K562 (cell line): Measurements from ENCODE around the gene HNRNPK. TPM values are rescaled to one million over a fixed set of nuclear protein-coding genes. Genes with fewer than 3 reads are reported as not detected.

Source experiments
- ATAC-seq: fragments of 200-7000 bp; cut with Tn5 transposase; 3 replicates; pipeline ENCODE4 v1.9.1; 2020; ENCODE audit warnings: moderate library complexity
- BruUV-seq: library from RNA; stranded (reverse); fragments of 400-500 nt; replicated peaks from 2 replicates; lab custom pipeline; 2021; lab: Mats Ljungman, UMichigan
- CTCF ChIA-PET: fragments of 300-600 bp; formaldehyde crosslinking; extraction: SDS; loops from one replicate; lab custom pipeline; 2021; ENCODE audit warnings: low intra/inter-chr PET ratio; lab: Yijun Ruan, JAX
- POLR2A ChIA-PET: fragments of 300-600, 350-650 bp; sonication (Branson Sonifier 250); formaldehyde crosslinking; extraction: SDS; loops from one replicate; lab custom pipeline; 2021; ENCODE audit warnings: antibody characterized with exemption, inconsistent platforms; lab: Yijun Ruan, JAX
- DNase-seq, 4 experiments: peaks; one replicate each; pipeline versions ENCODE4 v3.0.0 to v3.0.0-alpha.2; 2011 to 2018; ENCODE audit warnings: low spot score in 3 of 4, mixed read lengths in 3 of 4; ENCODE audit errors: extremely low read depth in 1 of 4
- FAIRE-seq: peaks from 2 replicates; lab custom pipeline; 2011; peaks lifted over from hg19 to GRCh38; lab: Jason Lieb, UNC
- H2AFZ ChIP-seq: 2 replicates; pipeline ENCODE4 v1.6.0; 2011; ENCODE audit warnings: low read depth, low read length, control low read depth, inconsistent platforms
- H3K27ac ChIP-seq: fragments of 200-600 bp; 3 replicates; pipeline ENCODE4 v1.8.0; 2011; ENCODE audit warnings: low read depth, mild to moderate bottlenecking, control low read depth, inconsistent platforms, low read length, moderate library complexity, mixed read lengths; ENCODE audit errors: extremely low read depth
- H3K27me3 ChIP-seq, 2 experiments: fragments of 300-600 bp in 1 of 2; 2 replicates in 1 of 2; 3 replicates in 1 of 2; pipeline versions ENCODE4 v1.6.0 to v1.8.0; 2011; ENCODE audit warnings: inconsistent platforms in 2 of 2, low read length in 2 of 2, mild to moderate bottlenecking in 1 of 2, mixed read lengths in 1 of 2, moderate library complexity in 1 of 2; ENCODE audit not compliant: control insufficient read depth in 2 of 2, insufficient read depth in 2 of 2
- H3K36me3 ChIP-seq: fragments of 300-600 bp; 3 replicates; pipeline ENCODE4 v1.8.0; 2011; ENCODE audit warnings: mild to moderate bottlenecking, low read length, inconsistent platforms; ENCODE audit not compliant: control insufficient read depth, insufficient read depth
- H3K4me1 ChIP-seq, 2 experiments: fragments of 200-600 bp in 1 of 2; replicated peaks in 1 of 2; 2 replicates in 1 of 2; 3 replicates in 1 of 2; pipeline versions ENCODE4 v1.5.1 to v1.8.0; 2011; ENCODE audit warnings: inconsistent platforms in 2 of 2, low read length in 2 of 2, mild to moderate bottlenecking in 1 of 2, mixed read lengths in 1 of 2, moderate library complexity in 1 of 2; ENCODE audit not compliant: control insufficient read depth in 2 of 2, insufficient read depth in 2 of 2
- H3K4me2 ChIP-seq: 2 replicates; pipeline ENCODE4 v1.6.1; 2011; ENCODE audit warnings: low read length, control low read depth, inconsistent platforms, mixed read lengths; ENCODE audit not compliant: insufficient read depth
- H3K4me3 ChIP-seq: fragments of 200-600 bp; sonication (generic), shearing (Covaris generic); 2 replicates; pipeline ENCODE4 v1.5.1; 2016; ENCODE audit warnings: control low read depth, inconsistent platforms
- H3K79me2 ChIP-seq: fragments of 200-600 bp; 3 replicates; pipeline ENCODE4 v1.8.0; 2011; ENCODE audit warnings: low read length, inconsistent platforms; ENCODE audit not compliant: control insufficient read depth, insufficient read depth
- H3K9ac ChIP-seq, 2 experiments: 2 replicates each; pipeline versions ENCODE4 v1.6.0 to v1.6.1; 2011; ENCODE audit warnings: low read depth in 2 of 2, low read length in 2 of 2, control low read depth in 1 of 2, inconsistent platforms in 1 of 2, mild to moderate bottlenecking in 1 of 2, mixed read lengths in 1 of 2; ENCODE audit not compliant: insufficient read depth in 1 of 2
- H3K9me1 ChIP-seq: one replicate; pipeline ENCODE4 v1.6.0; 2011; ENCODE audit warnings: inconsistent platforms, mild to moderate bottlenecking, low read length, moderate library complexity; ENCODE audit not compliant: control insufficient read depth, insufficient read depth
- H3K9me3 ChIP-seq: replicated peaks from 2 replicates; pipeline ENCODE4 v1.5.1; 2011; ENCODE audit warnings: low read depth, low read length, inconsistent platforms; ENCODE audit not compliant: control insufficient read depth, insufficient read depth
- H4K20me1 ChIP-seq: replicated peaks from 2 replicates; pipeline ENCODE4 v1.6.1; 2011; ENCODE audit warnings: low read length, inconsistent platforms, mixed read lengths; ENCODE audit not compliant: control insufficient read depth, insufficient read depth
- CHD1 ChIP-seq: fragments of 200-600 bp; sonication (generic); IDR thresholded peaks from one replicate; pipeline ENCODE4 v1.6.1; 2012; ENCODE audit warnings: mild to moderate bottlenecking, moderate library complexity, low read length, inconsistent platforms
- CREBBP ChIP-seq: IDR thresholded peaks from one replicate; pipeline ENCODE4 v1.6.1; 2012; ENCODE audit warnings: low read depth, mild to moderate bottlenecking, control low read depth, inconsistent platforms, low read length
- HDAC6 ChIP-seq: IDR thresholded peaks from 2 replicates; pipeline ENCODE4 v1.6.1; 2012; ENCODE audit warnings: low read depth, mild to moderate bottlenecking, control low read depth, inconsistent platforms, low read length, moderate library complexity
- LEF1 ChIP-seq: fragments of 450-650 bp; IDR thresholded peaks from 2 replicates; pipeline ENCODE4 v1.6.1; 2016; ENCODE audit warnings: mild to moderate bottlenecking
- NFIC ChIP-seq: fragments of 450-650 bp; IDR thresholded peaks from 2 replicates; pipeline ENCODE4 v1.6.1; 2017; ENCODE audit warnings: mild to moderate bottlenecking, inconsistent platforms
- POLR2A ChIP-seq: fragments of 450-650 bp; conservative IDR thresholded peaks from 2 replicates; pipeline ENCODE4 v1.6.1; 2016
- SMARCC2 ChIP-seq: fragments of 450-650 bp; IDR thresholded peaks from 2 replicates; pipeline ENCODE4 v1.6.1; 2017; ENCODE audit warnings: antibody characterized with exemption, moderate library complexity, mild to moderate bottlenecking, low read depth
- SUPT5H ChIP-seq: fragments of 450-650 bp; IDR thresholded peaks from 2 replicates; pipeline ENCODE4 v1.6.1; 2016
- TAF15 ChIP-seq: fragments of 200-400 bp; formaldehyde crosslinking; IDR thresholded peaks from 2 replicates; pipeline ENCODE4 v1.6.1; 2017; ENCODE audit warnings: mild to moderate bottlenecking, low read depth, low read length, moderate library complexity
- TRIM24 ChIP-seq, 2 experiments: fragments of 450-650 bp; IDR thresholded peaks; 2 replicates each; pipeline ENCODE4 v1.6.1; 2016
- ZBTB8A ChIP-seq: fragments of 450-650 bp; IDR thresholded peaks from 2 replicates; pipeline ENCODE4 v1.6.1; 2018; ENCODE audit warnings: mild to moderate bottlenecking, moderate library complexity; ENCODE audit not compliant: partially characterized antibody
- ZNF384 ChIP-seq: IDR thresholded peaks from 2 replicates; pipeline ENCODE4 v1.6.1; 2012; ENCODE audit warnings: low read depth, low read length, improper control_type of control experiment
- ZNF699 ChIP-seq: fragments of 250-450 bp; sonication (Bioruptor Pico); IDR thresholded peaks from 2 replicates; pipeline ENCODE4 v1.8.0; 2021; ENCODE audit warnings: mild to moderate bottlenecking, moderate library complexity; ENCODE audit not compliant: insufficient replicate concordance
- WGBS: fragments of 100-300 bp; shearing (Covaris generic); methylation state at CpG from one replicate; pipeline ENCODE4 v1.1.6; 2016; ENCODE audit warnings: low coverage, mixed read lengths; ENCODE audit not compliant: insufficient coverage; ENCODE audit errors: missing lambda C conversion rate; 5-methylcytosine and 5-hydroxymethylcytosine counted together
- in situ Hi-C: fragments of 300-500 bp; cut with MboI; formaldehyde crosslinking; loops from 4 replicates; pipeline ENCODE4 v1.15.0; 2018; ENCODE audit warnings: inconsistent platforms, mixed read lengths
- intact Hi-C: fragments of 100-400 bp; cut with micrococcal nuclease; formaldehyde crosslinking; loops from 2 replicates; pipeline ENCODE4 v1.14.2; 2022
- polyA plus RNA-seq, 8 experiments: library from polyadenylated mRNA; depleted of rRNA in 4 of 8; stranded (reverse) in 5 of 8; unstranded in 3 of 8; fragments of >200 nt; fragmentation: Nextera tagmentation in 2 of 8; fragmentation: Illumina TruSeq in 1 of 8; extraction: Ambion mirVana in 2 of 8; extraction: Trizol in 1 of 8; gene quantifications; 2 replicates each; pipeline versions ENCODE4 v1.2.1 to v1.2.3, GENCODE V29; 2011 to 2014; ENCODE audit warnings: inconsistent platforms in 1 of 8, missing spikeins in 1 of 8
- total RNA-seq, 7 experiments: library from RNA; depleted of rRNA in 6 of 7; stranded (reverse); fragments of >200 nt in 6 of 7; fragmentation: Illumina TruSeq in 2 of 7; extraction: Trizol in 2 of 7; gene quantifications; 2 replicates each; pipeline versions ENCODE4 v1.2.1 to v1.2.3, GENCODE V29; 2011 to 2021; ENCODE audit warnings: low replicate concordance in 1 of 7
- TF ChIP-seq, protein P1 (sequence below): fragments of 450-650 bp; IDR thresholded peaks from 2 replicates; pipeline ENCODE4 v1.6.1; 2017; ENCODE audit warnings: antibody characterized with exemption, mild to moderate bottlenecking
- TF ChIP-seq, protein P2 (sequence below): IDR thresholded peaks from 3 replicates; pipeline ENCODE4 v1.6.1; 2011; ENCODE audit warnings: borderline replicate concordance, mild to moderate bottlenecking, moderate library complexity; ENCODE audit not compliant: insufficient read length; ENCODE audit errors: extremely low read depth

The HNRNPK gene
- total and polyA plus RNA-seq, 9 of the 15 experiments (the other 6 are each of a cell fraction or from before 2014, with no cell fraction given) = 224 to 883 (median 618) TPM

DNA sequence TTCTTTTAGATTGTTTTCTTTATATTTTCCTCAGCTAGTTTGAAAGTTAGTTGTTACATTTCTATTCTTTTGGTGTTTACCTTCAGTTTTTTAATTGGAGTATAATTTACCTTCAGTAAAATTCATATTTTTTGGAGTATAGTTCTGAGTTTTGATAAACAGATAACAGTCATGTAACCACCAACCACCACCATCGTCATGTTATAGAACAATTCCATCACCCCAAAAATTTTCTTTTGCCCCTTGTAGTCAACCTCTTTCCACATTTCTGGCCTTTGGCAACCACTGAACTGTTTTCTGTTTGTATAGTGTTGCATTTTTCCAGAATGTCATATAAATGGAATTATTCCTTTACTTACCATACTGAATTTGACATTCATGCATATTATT is 7.4 kb upstream of the HNRNPK start (continued):
- TF ChIP-seq, protein P1, sequence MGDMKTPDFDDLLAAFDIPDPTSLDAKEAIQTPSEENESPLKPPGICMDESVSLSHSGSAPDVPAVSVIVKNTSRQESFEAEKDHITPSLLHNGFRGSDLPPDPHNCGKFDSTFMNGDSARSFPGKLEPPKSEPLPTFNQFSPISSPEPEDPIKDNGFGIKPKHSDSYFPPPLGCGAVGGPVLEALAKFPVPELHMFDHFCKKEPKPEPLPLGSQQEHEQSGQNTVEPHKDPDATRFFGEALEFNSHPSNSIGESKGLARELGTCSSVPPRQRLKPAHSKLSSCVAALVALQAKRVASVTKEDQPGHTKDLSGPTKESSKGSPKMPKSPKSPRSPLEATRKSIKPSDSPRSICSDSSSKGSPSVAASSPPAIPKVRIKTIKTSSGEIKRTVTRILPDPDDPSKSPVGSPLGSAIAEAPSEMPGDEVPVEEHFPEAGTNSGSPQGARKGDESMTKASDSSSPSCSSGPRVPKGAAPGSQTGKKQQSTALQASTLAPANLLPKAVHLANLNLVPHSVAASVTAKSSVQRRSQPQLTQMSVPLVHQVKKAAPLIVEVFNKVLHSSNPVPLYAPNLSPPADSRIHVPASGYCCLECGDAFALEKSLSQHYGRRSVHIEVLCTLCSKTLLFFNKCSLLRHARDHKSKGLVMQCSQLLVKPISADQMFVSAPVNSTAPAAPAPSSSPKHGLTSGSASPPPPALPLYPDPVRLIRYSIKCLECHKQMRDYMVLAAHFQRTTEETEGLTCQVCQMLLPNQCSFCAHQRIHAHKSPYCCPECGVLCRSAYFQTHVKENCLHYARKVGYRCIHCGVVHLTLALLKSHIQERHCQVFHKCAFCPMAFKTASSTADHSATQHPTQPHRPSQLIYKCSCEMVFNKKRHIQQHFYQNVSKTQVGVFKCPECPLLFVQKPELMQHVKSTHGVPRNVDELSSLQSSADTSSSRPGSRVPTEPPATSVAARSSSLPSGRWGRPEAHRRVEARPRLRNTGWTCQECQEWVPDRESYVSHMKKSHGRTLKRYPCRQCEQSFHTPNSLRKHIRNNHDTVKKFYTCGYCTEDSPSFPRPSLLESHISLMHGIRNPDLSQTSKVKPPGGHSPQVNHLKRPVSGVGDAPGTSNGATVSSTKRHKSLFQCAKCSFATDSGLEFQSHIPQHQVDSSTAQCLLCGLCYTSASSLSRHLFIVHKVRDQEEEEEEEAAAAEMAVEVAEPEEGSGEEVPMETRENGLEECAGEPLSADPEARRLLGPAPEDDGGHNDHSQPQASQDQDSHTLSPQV = 0 out of 2 replicates have a peak, but pooled peaks have one; percentile 7
- TF ChIP-seq SMARCC2 (0 out of 2 replicates have a peak, but pooled peaks have one; percentile 11), NFIC (0 out of 2 replicates have a peak, but pooled peaks have one; percentile 10)
- TF ChIP-seq, all 486 proteins: peak for 10

DNA sequence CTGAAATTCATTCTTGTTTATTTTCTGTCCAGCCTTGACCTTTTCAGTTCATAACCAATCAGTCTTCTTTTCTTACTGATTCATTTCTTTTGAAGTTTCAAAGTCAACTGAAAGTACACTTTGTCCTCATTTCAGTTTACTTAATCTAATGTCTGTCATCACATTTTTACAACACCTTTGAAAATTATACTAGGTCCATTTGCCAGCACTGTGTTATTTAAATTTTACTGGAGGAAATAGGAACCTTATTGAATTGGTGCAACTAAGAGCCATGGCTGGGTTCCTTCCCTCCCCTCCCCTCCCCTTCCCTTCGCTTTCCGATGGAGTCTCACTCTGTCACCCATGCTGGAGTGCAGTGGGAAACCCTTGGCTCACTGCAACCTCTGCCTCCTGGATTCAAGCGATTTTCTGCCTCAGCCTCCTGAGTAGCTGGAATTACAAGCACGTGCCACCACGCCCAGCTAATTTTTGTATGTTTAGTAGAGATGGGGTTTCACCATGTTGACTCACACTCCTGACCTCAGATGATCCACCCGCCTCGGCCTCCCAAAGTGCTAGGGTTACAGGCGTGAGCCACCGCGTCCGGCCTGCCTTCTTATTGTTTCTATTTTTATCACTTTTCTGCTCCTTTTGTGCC is 6.9 kb upstream of the HNRNPK start:
- 6% methylated on average over 9 of the region's 11 CpGs for WGBS
- FAIRE-seq (peak; percentile 65), DNase-seq (peak in 1 of 4 experiments; percentile 54), ATAC-seq (peak; percentile 67)
- peak overlapping the region; percentile 66 for H3K27ac ChIP-seq
- intact Hi-C loops = loop anchor here (10.0 kb wide), 1 partner anchor 282 kb away; the partner anchor contains the start of gene UBQLN1
- H3K4me3 ChIP-seq = no peak overlapping the region
- in situ Hi-C loops = no loop called here
- H3K9ac ChIP-seq = peak overlapping the region; percentile 42 to 61; a peak in 3 of 4 replicates
- peaks cover 21% of the 10 kb centered on the region; the same call in 2 of the 3 replicates for H3K36me3 ChIP-seq
- H3K79me2 ChIP-seq = peaks cover 72% of the 10 kb centered on the region
- H3K4me2 ChIP-seq = peak overlapping the region; percentile 19
- no peaks in the 10 kb centered on the region for H3K9me3 ChIP-seq
- ChIA-PET CTCF (no interaction called here), POLR2A (no interaction called here)
- no peaks in the 10 kb centered on the region for H4K20me1 ChIP-seq
- no peaks in the 10 kb centered on the region for H3K27me3 ChIP-seq
- peaks cover 4 to 11% of the 10 kb centered on the region in 2 experiments; a peak in 3 of 5 replicates for H3K4me1 ChIP-seq
- BruUV-seq = no TSS peak
- peak overlapping the region; percentile 38; the same call in 1 of the 2 replicates for H2AFZ ChIP-seq
- H3K9me1 ChIP-seq = no peaks in the 10 kb centered on the region
- TF ChIP-seq POLR2A (0 out of 2 replicates have a peak, but pooled peaks have one; percentile 30), TAF15 (no peak), SUPT5H (no peak), CHD1 (no peak), LEF1 (peak; percentile 71; the same call in 1 of the 2 replicates), HDAC6 (no peak), TRIM24 (IDR thresholded peaks at IDR 0.05) (peak; percentile 79 to 93), CREBBP (no peak), ZNF699 (CRISPR knock-in tag) (no peak), ZBTB8A (no peak), ZNF384 (no peak)
- TF ChIP-seq, protein P2, sequence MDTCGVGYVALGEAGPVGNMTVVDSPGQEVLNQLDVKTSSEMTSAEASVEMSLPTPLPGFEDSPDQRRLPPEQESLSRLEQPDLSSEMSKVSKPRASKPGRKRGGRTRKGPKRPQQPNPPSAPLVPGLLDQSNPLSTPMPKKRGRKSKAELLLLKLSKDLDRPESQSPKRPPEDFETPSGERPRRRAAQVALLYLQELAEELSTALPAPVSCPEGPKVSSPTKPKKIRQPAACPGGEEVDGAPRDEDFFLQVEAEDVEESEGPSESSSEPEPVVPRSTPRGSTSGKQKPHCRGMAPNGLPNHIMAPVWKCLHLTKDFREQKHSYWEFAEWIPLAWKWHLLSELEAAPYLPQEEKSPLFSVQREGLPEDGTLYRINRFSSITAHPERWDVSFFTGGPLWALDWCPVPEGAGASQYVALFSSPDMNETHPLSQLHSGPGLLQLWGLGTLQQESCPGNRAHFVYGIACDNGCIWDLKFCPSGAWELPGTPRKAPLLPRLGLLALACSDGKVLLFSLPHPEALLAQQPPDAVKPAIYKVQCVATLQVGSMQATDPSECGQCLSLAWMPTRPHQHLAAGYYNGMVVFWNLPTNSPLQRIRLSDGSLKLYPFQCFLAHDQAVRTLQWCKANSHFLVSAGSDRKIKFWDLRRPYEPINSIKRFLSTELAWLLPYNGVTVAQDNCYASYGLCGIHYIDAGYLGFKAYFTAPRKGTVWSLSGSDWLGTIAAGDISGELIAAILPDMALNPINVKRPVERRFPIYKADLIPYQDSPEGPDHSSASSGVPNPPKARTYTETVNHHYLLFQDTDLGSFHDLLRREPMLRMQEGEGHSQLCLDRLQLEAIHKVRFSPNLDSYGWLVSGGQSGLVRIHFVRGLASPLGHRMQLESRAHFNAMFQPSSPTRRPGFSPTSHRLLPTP = no peak
